PC-9 (cell line): ENCODE data around the gene PHF10.

ENCODE experiments used
- EZH2 ChIP-seq: fragments of 200-600 bp; sonication (generic); IDR thresholded peaks from 2 replicates; pipeline ENCODE4 v1.8.0; 2017; ENCODE audit warnings: antibody characterized with exemption, low read depth
- TF ChIP-seq, protein P1 (sequence below): fragments of 200-600 bp; sonication (generic); conservative IDR thresholded peaks from 2 replicates; pipeline ENCODE4 v1.6.1; 2017; ENCODE audit warnings: mixed run types, antibody characterized with exemption, mild to moderate bottlenecking, moderate library complexity

DNA sequence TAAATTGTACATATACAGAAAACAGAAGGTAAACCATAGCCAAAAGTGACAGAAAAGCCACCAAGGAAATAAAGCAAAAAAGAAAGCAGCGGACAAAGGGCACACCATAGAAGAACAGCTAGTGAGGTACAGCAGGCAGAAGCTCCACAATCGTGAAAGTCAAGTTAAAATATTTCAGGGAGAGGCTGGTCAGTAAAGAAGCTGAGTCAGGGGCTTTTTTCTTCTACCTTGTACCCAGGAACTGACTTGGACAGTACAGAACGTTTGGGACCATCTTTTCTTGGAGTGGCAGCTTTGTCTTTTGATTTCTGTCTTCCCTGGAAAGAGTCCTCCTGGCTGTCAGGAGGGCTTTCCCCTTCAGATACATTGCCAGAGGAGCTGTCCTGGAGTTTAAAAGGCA is 14.3 kb downstream of the PHF10 start:
- TF ChIP-seq, protein P1, sequence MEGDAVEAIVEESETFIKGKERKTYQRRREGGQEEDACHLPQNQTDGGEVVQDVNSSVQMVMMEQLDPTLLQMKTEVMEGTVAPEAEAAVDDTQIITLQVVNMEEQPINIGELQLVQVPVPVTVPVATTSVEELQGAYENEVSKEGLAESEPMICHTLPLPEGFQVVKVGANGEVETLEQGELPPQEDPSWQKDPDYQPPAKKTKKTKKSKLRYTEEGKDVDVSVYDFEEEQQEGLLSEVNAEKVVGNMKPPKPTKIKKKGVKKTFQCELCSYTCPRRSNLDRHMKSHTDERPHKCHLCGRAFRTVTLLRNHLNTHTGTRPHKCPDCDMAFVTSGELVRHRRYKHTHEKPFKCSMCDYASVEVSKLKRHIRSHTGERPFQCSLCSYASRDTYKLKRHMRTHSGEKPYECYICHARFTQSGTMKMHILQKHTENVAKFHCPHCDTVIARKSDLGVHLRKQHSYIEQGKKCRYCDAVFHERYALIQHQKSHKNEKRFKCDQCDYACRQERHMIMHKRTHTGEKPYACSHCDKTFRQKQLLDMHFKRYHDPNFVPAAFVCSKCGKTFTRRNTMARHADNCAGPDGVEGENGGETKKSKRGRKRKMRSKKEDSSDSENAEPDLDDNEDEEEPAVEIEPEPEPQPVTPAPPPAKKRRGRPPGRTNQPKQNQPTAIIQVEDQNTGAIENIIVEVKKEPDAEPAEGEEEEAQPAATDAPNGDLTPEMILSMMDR: no peak
- no peak for TF ChIP-seq EZH2
